SU-DHL-6 (cell line): ENCODE data around the gene TRIM28.

Experiments
- EZH2phosphoT487 ChIP-seq: fragments of 200-600 bp; sonication (generic), shearing (Covaris generic); conservative IDR thresholded peaks from 2 replicates; pipeline ENCODE4 v1.6.1; 2018; ENCODE audit warnings: mild to moderate bottlenecking, antibody characterized with exemption, low read length, moderate library complexity, mixed read lengths
- TF ChIP-seq, protein P1 (sequence below): fragments of 200-600 bp; sonication (generic); IDR thresholded peaks from one replicate; pipeline ENCODE4 v1.5.1; 2017; ENCODE audit warnings: antibody characterized with exemption, mild to moderate bottlenecking, low read length, moderate library complexity; ENCODE audit not compliant: insufficient read depth, poor library complexity, severe bottlenecking

DNA sequence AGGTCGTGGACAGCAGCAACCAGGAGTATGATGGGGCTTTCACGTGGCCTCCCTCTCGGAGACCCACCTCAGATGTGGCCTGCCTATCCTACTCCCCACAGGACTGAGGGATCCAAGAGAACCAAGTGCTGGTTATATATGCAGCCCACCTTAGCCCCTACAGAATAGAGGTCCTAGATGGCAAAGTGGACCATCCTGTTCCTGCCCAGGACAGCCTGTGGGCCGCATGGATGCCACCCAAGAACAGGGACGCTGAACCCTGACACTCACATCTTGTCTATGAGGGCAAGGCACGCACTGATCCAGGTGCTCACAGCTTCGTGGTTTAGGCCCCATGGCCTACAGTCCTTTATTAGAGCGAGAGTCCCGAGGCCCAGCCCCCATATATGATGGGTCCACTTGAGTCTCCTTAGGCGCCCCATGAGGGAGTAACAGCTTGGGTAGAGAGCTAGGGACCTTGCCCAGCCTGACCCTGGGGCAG lies 30.6 kb upstream of the TRIM28 start:
- TF ChIP-seq, protein P1, sequence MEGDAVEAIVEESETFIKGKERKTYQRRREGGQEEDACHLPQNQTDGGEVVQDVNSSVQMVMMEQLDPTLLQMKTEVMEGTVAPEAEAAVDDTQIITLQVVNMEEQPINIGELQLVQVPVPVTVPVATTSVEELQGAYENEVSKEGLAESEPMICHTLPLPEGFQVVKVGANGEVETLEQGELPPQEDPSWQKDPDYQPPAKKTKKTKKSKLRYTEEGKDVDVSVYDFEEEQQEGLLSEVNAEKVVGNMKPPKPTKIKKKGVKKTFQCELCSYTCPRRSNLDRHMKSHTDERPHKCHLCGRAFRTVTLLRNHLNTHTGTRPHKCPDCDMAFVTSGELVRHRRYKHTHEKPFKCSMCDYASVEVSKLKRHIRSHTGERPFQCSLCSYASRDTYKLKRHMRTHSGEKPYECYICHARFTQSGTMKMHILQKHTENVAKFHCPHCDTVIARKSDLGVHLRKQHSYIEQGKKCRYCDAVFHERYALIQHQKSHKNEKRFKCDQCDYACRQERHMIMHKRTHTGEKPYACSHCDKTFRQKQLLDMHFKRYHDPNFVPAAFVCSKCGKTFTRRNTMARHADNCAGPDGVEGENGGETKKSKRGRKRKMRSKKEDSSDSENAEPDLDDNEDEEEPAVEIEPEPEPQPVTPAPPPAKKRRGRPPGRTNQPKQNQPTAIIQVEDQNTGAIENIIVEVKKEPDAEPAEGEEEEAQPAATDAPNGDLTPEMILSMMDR = no peak
- no peak for TF ChIP-seq EZH2phosphoT487
